Thoracic aorta (tissue), 2 donors: ENCODE measurements around the gene UBALD1. TPM values are rescaled to one million over a fixed set of nuclear protein-coding genes. Genes with fewer than 3 reads are reported as not detected.

Experiments used
- ATAC-seq: fragments of 150-250 bp; one replicate; pipeline ENCODE4 v1.8.0; 2017; ENCODE audit warnings: low read depth; ENCODE audit not compliant: insufficient number of reproducible peaks, low FRiP score
- DNase-seq: peaks from one replicate; pipeline ENCODE4 v3.0.0-alpha.2; 2020; ENCODE audit warnings: low spot score
- H3K27ac ChIP-seq, 2 donors: fragments of 200-600 bp; sonication (generic); 1 replicate in 1 of 2; 2 replicates in 1 of 2; pipeline ENCODE4 v1.5.1; 2016; ENCODE audit warnings: mild to moderate bottlenecking in 2 of 2, moderate library complexity in 2 of 2
- H3K27me3 ChIP-seq: fragments of 200-600 bp; sonication (generic); replicated peaks from 2 replicates; pipeline ENCODE4 v1.6.0; 2016; ENCODE audit warnings: mild to moderate bottlenecking; ENCODE audit not compliant: insufficient read depth
- H3K36me3 ChIP-seq: fragments of 200-600 bp; sonication (generic); one replicate; pipeline ENCODE4 v1.5.1; 2016
- H3K4me1 ChIP-seq, 2 donors: fragments of 200-600 bp; sonication (generic); 1 replicate in 1 of 2; 2 replicates in 1 of 2; pipeline versions ENCODE4 v1.5.1 to v1.6.0; 2016; ENCODE audit warnings: low read depth in 2 of 2, mild to moderate bottlenecking in 1 of 2; ENCODE audit not compliant: control insufficient read depth in 1 of 2
- H3K4me3 ChIP-seq: fragments of 200-600 bp; sonication (generic); 2 replicates; pipeline ENCODE4 v1.5.1; 2016; ENCODE audit warnings: mild to moderate bottlenecking
- H3K9me3 ChIP-seq: fragments of 200-600 bp; sonication (generic); 2 replicates; pipeline ENCODE4 v1.5.1; 2016
- total RNA-seq, 2 donors: library from RNA; depleted of rRNA; stranded (reverse); fragments of >200 nt; gene quantifications; one replicate each; pipeline versions ENCODE4 v1.1.0 to v1.2.3, GENCODE V29; 2016
- TF ChIP-seq, protein P1 (sequence below): fragments of 200-600 bp; sonication (generic); IDR thresholded peaks from one replicate; pipeline ENCODE4 v1.5.1; 2019; ENCODE audit warnings: antibody characterized with exemption

Gene UBALD1
- total RNA-seq, 2 donors from 2014 or later: 23.8 to 23.9 TPM

- no peaks in the 10 kb centered on the region for H3K27me3 ChIP-seq
- H3K4me1 ChIP-seq: peaks cover 23 to 34% of the 10 kb centered on the region in 2 donors
- DNase-seq (no peak), ATAC-seq (no peak)
- no peak overlapping the region for H3K27ac ChIP-seq
- H3K36me3 ChIP-seq: peaks cover 12% of the 10 kb centered on the region
- TF ChIP-seq, protein P1, sequence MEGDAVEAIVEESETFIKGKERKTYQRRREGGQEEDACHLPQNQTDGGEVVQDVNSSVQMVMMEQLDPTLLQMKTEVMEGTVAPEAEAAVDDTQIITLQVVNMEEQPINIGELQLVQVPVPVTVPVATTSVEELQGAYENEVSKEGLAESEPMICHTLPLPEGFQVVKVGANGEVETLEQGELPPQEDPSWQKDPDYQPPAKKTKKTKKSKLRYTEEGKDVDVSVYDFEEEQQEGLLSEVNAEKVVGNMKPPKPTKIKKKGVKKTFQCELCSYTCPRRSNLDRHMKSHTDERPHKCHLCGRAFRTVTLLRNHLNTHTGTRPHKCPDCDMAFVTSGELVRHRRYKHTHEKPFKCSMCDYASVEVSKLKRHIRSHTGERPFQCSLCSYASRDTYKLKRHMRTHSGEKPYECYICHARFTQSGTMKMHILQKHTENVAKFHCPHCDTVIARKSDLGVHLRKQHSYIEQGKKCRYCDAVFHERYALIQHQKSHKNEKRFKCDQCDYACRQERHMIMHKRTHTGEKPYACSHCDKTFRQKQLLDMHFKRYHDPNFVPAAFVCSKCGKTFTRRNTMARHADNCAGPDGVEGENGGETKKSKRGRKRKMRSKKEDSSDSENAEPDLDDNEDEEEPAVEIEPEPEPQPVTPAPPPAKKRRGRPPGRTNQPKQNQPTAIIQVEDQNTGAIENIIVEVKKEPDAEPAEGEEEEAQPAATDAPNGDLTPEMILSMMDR: no peak
- no peaks in the 10 kb centered on the region for H3K9me3 ChIP-seq
- no peak overlapping the region for H3K4me3 ChIP-seq
These were observed 4.4 kb downstream of the UBALD1 start for GRCh38 chr16:4610011-4611005.

- Histone ChIP-seq H3K36me3 (peaks cover 12% of the 10 kb centered on the region), H3K27me3 (no peaks in the 10 kb centered on the region), H3K9me3 (no peaks in the 10 kb centered on the region), H3K4me3 (no peak overlapping the region), H3K27ac (no peak overlapping the region), H3K4me1 (peaks cover 23 to 39% of the 10 kb centered on the region in 2 donors)
- ATAC-seq (no peak), DNase-seq (no peak)
- TF ChIP-seq, protein P1: no peak
These were observed 5.3 kb downstream of the UBALD1 start for GRCh38 chr16:4609200-4610010.

DNA sequence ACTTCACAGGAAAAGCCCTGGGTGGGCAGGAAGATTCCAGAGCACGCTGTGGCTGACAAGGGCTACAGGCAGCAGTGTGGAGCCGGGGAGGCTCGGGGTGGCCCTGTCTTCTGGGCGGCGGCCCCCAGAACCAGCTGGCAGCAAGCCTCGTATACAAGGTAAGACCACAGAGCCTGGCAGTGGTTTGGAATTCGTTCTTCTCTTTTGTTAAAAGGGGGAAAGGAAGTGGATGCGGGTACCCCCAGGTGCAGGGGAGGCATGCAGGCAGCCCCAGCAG, 6.0 kb downstream of the UBALD1 start:
- no peak for ATAC-seq
- TF ChIP-seq, protein P1: no peak
- DNase-seq: no peak
- Histone ChIP-seq H3K36me3 (peaks cover 12% of the 10 kb centered on the region), H3K4me3 (no peak overlapping the region), H3K27me3 (no peaks in the 10 kb centered on the region), H3K4me1 (peaks cover 23 to 43% of the 10 kb centered on the region in 2 donors), H3K27ac (no peak overlapping the region), H3K9me3 (no peaks in the 10 kb centered on the region)

- H3K4me3 ChIP-seq: no peak overlapping the region
- peaks cover 17 to 37% of the 10 kb centered on the region in 2 donors for H3K4me1 ChIP-seq
- no peak for ATAC-seq
- DNase-seq: no peak
- TF ChIP-seq, protein P1: no peak
- peaks cover 12% of the 10 kb centered on the region for H3K36me3 ChIP-seq
- no peaks in the 10 kb centered on the region for H3K9me3 ChIP-seq
- H3K27ac ChIP-seq: no peak overlapping the region
- H3K27me3 ChIP-seq: no peaks in the 10 kb centered on the region
These were observed 6.6 kb downstream of the UBALD1 start for GRCh38 chr16:4607841-4608703.
